ENCODE results near the gene TGFB1. TPM values are rescaled to one million over a fixed set of nuclear protein-coding genes. Genes with fewer than 3 reads are reported as not detected.

TGFB1 gene
- total RNA-seq, 1 donor from 2014 or later: 99.0 TPM

- TF ChIP-seq CTCF (IDR thresholded peaks at IDR 0.05): no peak
- DNase-seq (no peak), ATAC-seq (peak; percentile 3)
- no peaks in the 10 kb centered on the region for H3K27me3 ChIP-seq
- H3K9me3 ChIP-seq: no peaks in the 10 kb centered on the region
- intact Hi-C loops (cut with DNase I): no loop called here
- H3K27ac ChIP-seq: peak overlapping the region; percentile 96
- peaks cover 40% of the 10 kb centered on the region for H3K4me1 ChIP-seq
- H3K36me3 ChIP-seq: peaks cover 56% of the 10 kb centered on the region
- H3K4me3 ChIP-seq: peak overlapping the region; percentile 66
Measured at GRCh38 chr19:41309180-41310032, 44.3 kb downstream of the TGFB1 start.

- H3K27ac ChIP-seq: peak overlapping the region; percentile 96
- H3K4me1 ChIP-seq: peaks cover 40% of the 10 kb centered on the region
- peaks cover 59% of the 10 kb centered on the region for H3K36me3 ChIP-seq
- H3K9me3 ChIP-seq: no peaks in the 10 kb centered on the region
- peak; percentile 99 for TF ChIP-seq CTCF (IDR thresholded peaks at IDR 0.05)
- H3K27me3 ChIP-seq: no peaks in the 10 kb centered on the region
- intact Hi-C loops (cut with DNase I): no loop called here
- DNase-seq (peak; percentile 93), ATAC-seq (peak; percentile 85)
- H3K4me3 ChIP-seq: peak overlapping the region; percentile 66
Measured at GRCh38 chr19:41308450-41309179, 45.1 kb downstream of the TGFB1 start.

GRCh38 chr19:41307954-41308449 is 45.7 kb downstream of the TGFB1 start:
- Histone ChIP-seq H3K9me3 (no peaks in the 10 kb centered on the region), H3K4me1 (peaks cover 40% of the 10 kb centered on the region)

GRCh38 chr19:41307090-41307875 is 46.4 kb downstream of the TGFB1 start:
- H3K4me1 ChIP-seq: peaks cover 40% of the 10 kb centered on the region
- H3K36me3 ChIP-seq: peaks cover 59% of the 10 kb centered on the region
- intact Hi-C loops (cut with DNase I): no loop called here
- TF ChIP-seq CTCF (IDR thresholded peaks at IDR 0.05): no peak
- no peaks in the 10 kb centered on the region for H3K27me3 ChIP-seq
- H3K27ac ChIP-seq: peak overlapping the region; percentile 79
- ATAC-seq (no peak), DNase-seq (no peak)
- peak overlapping the region; percentile 10 for H3K4me3 ChIP-seq
- no peaks in the 10 kb centered on the region for H3K9me3 ChIP-seq

More at GRCh38 chr19:41307954-41308449, 45.7 kb downstream of the TGFB1 start:
- no peaks in the 10 kb centered on the region for H3K27me3 ChIP-seq
- ATAC-seq (no peak), DNase-seq (no peak)
- intact Hi-C loops (cut with DNase I): no loop called here
- peak overlapping the region; percentile 79 for H3K27ac ChIP-seq
- peaks cover 59% of the 10 kb centered on the region for H3K36me3 ChIP-seq
- H3K4me3 ChIP-seq: no peak overlapping the region
- no peak for TF ChIP-seq CTCF (IDR thresholded peaks at IDR 0.05)

All from upper lobe of right lung (tissue), 1 donor.